ENCODE results near the gene ADAMTS13. TPM values are rescaled to one million over a fixed set of nuclear protein-coding genes. Genes with fewer than 3 reads are reported as not detected.

ADAMTS13 gene
- total and polyA plus RNA-seq, 2 experiments from 2014 or later = 1.4 to 2.2 TPM

GRCh38 chr9:133397895-133398294, 24.3 kb upstream of the ADAMTS13 start:
- no peak for TF ChIP-seq EZH2 (IDR thresholded peaks at IDR 0.05; ENCODE audit: insufficient read depth, poor library complexity, severe bottlenecking)
- no peak for TF ChIP-seq EZH2phosphoT487 (IDR thresholded peaks at IDR 0.05; ENCODE audit: insufficient read depth, low read depth)
- Histone ChIP-seq H3K36me3 (ENCODE audit: low read depth) (no peaks in the 10 kb centered on the region), H3K4me2 (ENCODE audit: unreplicated experiment) (no peak overlapping the region), H2AFZ (no peak overlapping the region), H3K27me3 (replicated peaks; ENCODE audit: insufficient read depth) (peaks cover 6% of the 10 kb centered on the region), H3F3A (ENCODE audit: insufficient read depth) (no peaks in the 10 kb centered on the region), H3K79me2 (ENCODE audit: insufficient read depth) (no peaks in the 10 kb centered on the region), H3K9me2 (ENCODE audit: insufficient read depth) (no peaks in the 10 kb centered on the region), H3K9ac (no peak overlapping the region), H3K4me1 (ENCODE audit: insufficient read depth) (no peaks in the 10 kb centered on the region), H4K20me1 (ENCODE audit: insufficient read depth) (no peaks in the 10 kb centered on the region), H3K27ac (no peak overlapping the region), H3K9me3 (ENCODE audit: low read depth) (no peaks in the 10 kb centered on the region), H3K4me3 (no peak overlapping the region)
- WGBS, 2 experiments (ENCODE audit: low coverage in 1 of 2, low lambda C conversion rate in 2 of 2, missing lambda C conversion rate in 2 of 2) = 59 to 60% methylated on average over 7 to 9 of the region's 9 CpGs
- in situ Hi-C loops (cut with MboI) = no loop called here
- DNase-seq = no peak

- Histone ChIP-seq H3K4me3 (no peak overlapping the region), H3K27ac (no peak overlapping the region), H3K9ac (no peak overlapping the region), H3K4me2 (ENCODE audit: unreplicated experiment) (no peak overlapping the region), H3K27me3 (replicated peaks; ENCODE audit: insufficient read depth) (peaks cover 2% of the 10 kb centered on the region), H3K9me3 (ENCODE audit: low read depth) (no peaks in the 10 kb centered on the region), H3K79me2 (ENCODE audit: insufficient read depth) (no peaks in the 10 kb centered on the region), H2AFZ (no peak overlapping the region), H3K4me1 (ENCODE audit: insufficient read depth) (peaks cover 2% of the 10 kb centered on the region; the same call in 1 of the 2 replicates), H3K9me2 (ENCODE audit: insufficient read depth) (no peaks in the 10 kb centered on the region), H3F3A (ENCODE audit: insufficient read depth) (peaks cover under 1% of the 10 kb centered on the region; the same call in 1 of the 2 replicates), H4K20me1 (ENCODE audit: insufficient read depth) (no peaks in the 10 kb centered on the region), H3K36me3 (ENCODE audit: low read depth) (no peaks in the 10 kb centered on the region)
- no peak for TF ChIP-seq EZH2 (IDR thresholded peaks at IDR 0.05; ENCODE audit: insufficient read depth, poor library complexity, severe bottlenecking)
- no peak for TF ChIP-seq EZH2phosphoT487 (IDR thresholded peaks at IDR 0.05; ENCODE audit: insufficient read depth, low read depth)
- DNase-seq = no peak
- in situ Hi-C loops (cut with MboI) = no loop called here
- WGBS, 2 experiments (ENCODE audit: low coverage in 1 of 2, low lambda C conversion rate in 2 of 2, missing lambda C conversion rate in 2 of 2) = 82 to 83% methylated on average over 11 to 12 of the region's 12 CpGs
Observed at GRCh38 chr9:133400292-133400691, 21.9 kb upstream of the ADAMTS13 start.

GRCh38 chr9:133401588-133401987, 20.6 kb upstream of the ADAMTS13 start:
- H3K79me2 ChIP-seq (ENCODE audit: insufficient read depth) = no peaks in the 10 kb centered on the region
- H2AFZ ChIP-seq = no peak overlapping the region
- no peak overlapping the region for H3K9ac ChIP-seq
- H3K4me3 ChIP-seq = no peak overlapping the region
- DNase-seq = no peak
- WGBS, 2 experiments (ENCODE audit: low coverage in 1 of 2, low lambda C conversion rate in 2 of 2, missing lambda C conversion rate in 2 of 2) = 85 to 90% methylated on average over 6 of the region's 6 CpGs
- H3F3A ChIP-seq (ENCODE audit: insufficient read depth) = peaks cover 13% of the 10 kb centered on the region
- no peaks in the 10 kb centered on the region for H3K9me3 ChIP-seq (ENCODE audit: low read depth)
- no peaks in the 10 kb centered on the region for H4K20me1 ChIP-seq (ENCODE audit: insufficient read depth)
- no peak overlapping the region for H3K4me2 ChIP-seq (ENCODE audit: unreplicated experiment)
- H3K9me2 ChIP-seq (ENCODE audit: insufficient read depth) = no peaks in the 10 kb centered on the region
- no peak for TF ChIP-seq EZH2phosphoT487 (IDR thresholded peaks at IDR 0.05; ENCODE audit: insufficient read depth, low read depth)
- TF ChIP-seq EZH2 (IDR thresholded peaks at IDR 0.05; ENCODE audit: insufficient read depth, poor library complexity, severe bottlenecking) = no peak
- no peak overlapping the region for H3K27ac ChIP-seq
- peaks cover 12% of the 10 kb centered on the region for H3K4me1 ChIP-seq (ENCODE audit: insufficient read depth)
- no peaks in the 10 kb centered on the region; the same call in 1 of the 2 replicates for H3K36me3 ChIP-seq (ENCODE audit: low read depth)
- no peaks in the 10 kb centered on the region; the same call in 1 of the 2 replicates for H3K27me3 ChIP-seq (replicated peaks; ENCODE audit: insufficient read depth)
- in situ Hi-C loops (cut with MboI) = no loop called here

- H3K36me3 ChIP-seq (ENCODE audit: low read depth) = no peaks in the 10 kb centered on the region; the same call in 1 of the 2 replicates
- TF ChIP-seq EZH2 (IDR thresholded peaks at IDR 0.05; ENCODE audit: insufficient read depth, poor library complexity, severe bottlenecking) = no peak
- no peak for TF ChIP-seq EZH2phosphoT487 (IDR thresholded peaks at IDR 0.05; ENCODE audit: insufficient read depth, low read depth)
- in situ Hi-C loops (cut with MboI) = no loop called here
- peaks cover 14% of the 10 kb centered on the region for H3F3A ChIP-seq (ENCODE audit: insufficient read depth)
- no peak overlapping the region for H3K4me2 ChIP-seq (ENCODE audit: unreplicated experiment)
- H3K27ac ChIP-seq = no peak overlapping the region
- WGBS, 2 experiments (ENCODE audit: low coverage in 1 of 2, low lambda C conversion rate in 2 of 2, missing lambda C conversion rate in 2 of 2) = 83 to 88% methylated on average over 3 to 7 of the region's 7 CpGs
- no peaks in the 10 kb centered on the region for H4K20me1 ChIP-seq (ENCODE audit: insufficient read depth)
- no peaks in the 10 kb centered on the region for H3K79me2 ChIP-seq (ENCODE audit: insufficient read depth)
- no peak overlapping the region for H3K9ac ChIP-seq
- H3K9me3 ChIP-seq (ENCODE audit: low read depth) = no peaks in the 10 kb centered on the region
- H2AFZ ChIP-seq = no peak overlapping the region
- H3K9me2 ChIP-seq (ENCODE audit: insufficient read depth) = no peaks in the 10 kb centered on the region
- H3K27me3 ChIP-seq (replicated peaks; ENCODE audit: insufficient read depth) = no peaks in the 10 kb centered on the region; the same call in 1 of the 2 replicates
- DNase-seq = no peak
- H3K4me3 ChIP-seq = no peak overlapping the region
- peaks cover 12% of the 10 kb centered on the region for H3K4me1 ChIP-seq (ENCODE audit: insufficient read depth)
Observed at GRCh38 chr9:133402689-133403088, 19.5 kb upstream of the ADAMTS13 start.

All from GM23248 (cell line).